ENCODE results near the gene INPPL1. TPM values are rescaled to one million over a fixed set of nuclear protein-coding genes. Genes with fewer than 3 reads are reported as not detected.
"Not testable (repeated sequence)": the region's sequence is repeated elsewhere in the genome, so short reads cannot be mapped to it uniquely, and the experiment has no call there.

Gene INPPL1
- total RNA-seq, 1 donor, result 86.5 TPM

DNA sequence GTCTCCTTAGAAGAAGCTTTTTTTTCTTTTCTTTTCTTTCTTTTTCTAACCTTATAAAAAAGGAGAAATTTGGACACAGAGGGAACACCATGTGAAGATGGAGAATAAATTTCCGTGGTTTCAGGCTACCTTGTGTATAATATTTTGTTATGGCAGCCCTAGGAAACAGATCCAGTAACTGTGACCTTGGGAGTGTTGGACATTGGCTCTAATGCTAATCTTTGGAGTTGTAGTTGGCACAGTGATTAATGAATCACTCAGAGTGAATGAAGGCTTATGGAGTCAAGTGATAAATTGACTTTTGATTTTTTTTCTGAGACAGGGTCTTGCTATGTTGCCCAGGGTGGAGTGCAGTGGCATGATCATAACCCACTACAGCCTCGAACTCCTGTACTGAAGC is 34.9 kb downstream of the INPPL1 start:
- H3K27me3 ChIP-seq (ENCODE audit: insufficient read depth, low read length), result peaks cover 25% of the 10 kb centered on the region
- H3K4me1 ChIP-seq (ENCODE audit: insufficient read depth, low read length), result peaks cover 4% of the 10 kb centered on the region
- no peak overlapping the region for H3K4me2 ChIP-seq (ENCODE audit: insufficient read depth, low read length)
- no peak overlapping the region for H3K4me3 ChIP-seq (ENCODE audit: insufficient read depth, low read length)
- no peak overlapping the region for H3K27ac ChIP-seq (ENCODE audit: low read depth, low read length)
- TF ChIP-seq, protein P1, sequence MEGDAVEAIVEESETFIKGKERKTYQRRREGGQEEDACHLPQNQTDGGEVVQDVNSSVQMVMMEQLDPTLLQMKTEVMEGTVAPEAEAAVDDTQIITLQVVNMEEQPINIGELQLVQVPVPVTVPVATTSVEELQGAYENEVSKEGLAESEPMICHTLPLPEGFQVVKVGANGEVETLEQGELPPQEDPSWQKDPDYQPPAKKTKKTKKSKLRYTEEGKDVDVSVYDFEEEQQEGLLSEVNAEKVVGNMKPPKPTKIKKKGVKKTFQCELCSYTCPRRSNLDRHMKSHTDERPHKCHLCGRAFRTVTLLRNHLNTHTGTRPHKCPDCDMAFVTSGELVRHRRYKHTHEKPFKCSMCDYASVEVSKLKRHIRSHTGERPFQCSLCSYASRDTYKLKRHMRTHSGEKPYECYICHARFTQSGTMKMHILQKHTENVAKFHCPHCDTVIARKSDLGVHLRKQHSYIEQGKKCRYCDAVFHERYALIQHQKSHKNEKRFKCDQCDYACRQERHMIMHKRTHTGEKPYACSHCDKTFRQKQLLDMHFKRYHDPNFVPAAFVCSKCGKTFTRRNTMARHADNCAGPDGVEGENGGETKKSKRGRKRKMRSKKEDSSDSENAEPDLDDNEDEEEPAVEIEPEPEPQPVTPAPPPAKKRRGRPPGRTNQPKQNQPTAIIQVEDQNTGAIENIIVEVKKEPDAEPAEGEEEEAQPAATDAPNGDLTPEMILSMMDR (IDR thresholded peaks at IDR 0.05; ENCODE audit: extremely low read depth, low read depth, low read length), result no peak
- DNase-seq (ENCODE audit: insufficient read length, low spot score, missing footprints), result no peak
- H3K79me2 ChIP-seq (ENCODE audit: insufficient read depth, low read length), result no peaks in the 10 kb centered on the region
- no peaks in the 10 kb centered on the region for H3K9me3 ChIP-seq (ENCODE audit: low read depth, low read length)
- no peak overlapping the region for H2AFZ ChIP-seq (ENCODE audit: low read length)
- no peaks in the 10 kb centered on the region for H4K20me1 ChIP-seq (ENCODE audit: insufficient read depth, low read length)
- H3K36me3 ChIP-seq (ENCODE audit: insufficient read depth, low read length), result no peaks in the 10 kb centered on the region

DNA sequence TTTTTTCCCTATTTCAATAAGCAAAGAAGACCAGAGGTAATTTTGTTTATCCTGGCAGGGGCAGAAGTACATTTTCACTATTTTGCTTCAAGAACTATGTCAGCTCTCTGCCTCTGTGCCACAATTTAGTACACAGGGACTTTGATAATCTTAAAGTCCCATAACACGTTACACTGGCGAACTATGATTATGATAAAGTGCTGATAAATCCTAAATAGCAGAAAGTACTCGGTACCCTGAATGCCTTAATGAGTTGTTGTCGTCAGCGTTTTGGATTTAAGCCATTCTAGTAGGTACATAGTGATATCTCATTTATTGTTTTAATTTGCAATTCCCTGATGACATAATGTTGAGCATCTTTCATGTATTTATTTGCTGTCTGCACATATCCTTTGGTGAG is 36.0 kb downstream of the INPPL1 start:
- H3K4me2 ChIP-seq (ENCODE audit: insufficient read depth, low read length), result no peak overlapping the region
- H3K27me3 ChIP-seq (ENCODE audit: insufficient read depth, low read length), result peaks cover 15% of the 10 kb centered on the region
- H3K9me3 ChIP-seq (ENCODE audit: low read depth, low read length), result no peaks in the 10 kb centered on the region
- H3K27ac ChIP-seq (ENCODE audit: low read depth, low read length), result no peak overlapping the region
- DNase-seq (ENCODE audit: insufficient read length, low spot score, missing footprints), result no peak
- H3K79me2 ChIP-seq (ENCODE audit: insufficient read depth, low read length), result no peaks in the 10 kb centered on the region
- TF ChIP-seq, protein P1 (IDR thresholded peaks at IDR 0.05; ENCODE audit: extremely low read depth, low read depth, low read length), result no peak
- H3K4me3 ChIP-seq (ENCODE audit: insufficient read depth, low read length), result no peak overlapping the region
- H3K36me3 ChIP-seq (ENCODE audit: insufficient read depth, low read length), result no peaks in the 10 kb centered on the region
- H4K20me1 ChIP-seq (ENCODE audit: insufficient read depth, low read length), result no peaks in the 10 kb centered on the region
- H3K4me1 ChIP-seq (ENCODE audit: insufficient read depth, low read length), result peaks cover 4% of the 10 kb centered on the region
- no peak overlapping the region for H2AFZ ChIP-seq (ENCODE audit: low read length)

DNA sequence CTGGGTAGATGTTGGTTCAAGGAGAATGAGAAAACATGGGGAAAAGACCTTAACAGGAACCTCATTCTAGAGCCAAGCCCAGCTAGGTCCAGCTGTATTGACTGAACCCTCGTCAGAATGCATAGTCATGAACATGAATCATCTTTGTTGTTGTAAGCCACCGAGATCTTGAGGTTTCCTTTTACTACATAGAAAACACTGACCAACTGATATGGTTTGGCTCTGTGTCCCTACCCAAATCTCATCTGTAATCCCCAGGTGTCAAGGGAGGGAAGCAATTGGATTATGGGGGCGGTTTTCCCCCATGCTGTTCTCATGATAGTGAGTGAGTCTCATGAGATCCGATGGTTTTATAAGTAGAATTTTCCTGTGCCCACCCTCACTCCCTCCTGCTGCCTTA is 38.8 kb downstream of the INPPL1 start:
- H2AFZ ChIP-seq (ENCODE audit: low read length), result no peak overlapping the region
- DNase-seq (ENCODE audit: insufficient read length, low spot score, missing footprints), result no peak

DNA sequence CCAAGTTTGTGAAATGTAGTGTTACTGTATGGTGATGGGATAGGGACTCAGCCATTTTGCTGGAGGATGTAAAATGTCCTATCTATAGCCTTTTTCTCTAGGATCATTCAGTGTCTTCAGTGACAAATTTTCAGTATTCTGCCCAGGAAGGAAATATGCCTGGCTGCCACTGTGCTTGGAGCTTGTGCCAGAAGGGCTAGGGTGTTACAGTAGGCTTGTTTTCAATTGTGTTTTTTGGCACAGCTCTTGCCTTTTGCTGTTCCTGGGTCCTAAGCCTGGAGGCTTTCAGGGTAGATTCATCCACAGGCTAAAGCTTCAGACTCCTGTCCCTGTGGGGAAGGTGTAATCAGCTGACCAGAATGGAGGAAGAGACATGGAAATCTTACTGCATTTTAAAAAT is 41.4 kb downstream of the INPPL1 start:
- H2AFZ ChIP-seq (ENCODE audit: low read length), result no peak overlapping the region
- no peaks in the 10 kb centered on the region for H3K79me2 ChIP-seq (ENCODE audit: insufficient read depth, low read length)
- H3K4me2 ChIP-seq (ENCODE audit: insufficient read depth, low read length), result no peak overlapping the region
- H3K9me3 ChIP-seq (ENCODE audit: low read depth, low read length), result no peaks in the 10 kb centered on the region
- H3K27ac ChIP-seq (ENCODE audit: low read depth, low read length), result no peak overlapping the region
- H3K36me3 ChIP-seq (ENCODE audit: insufficient read depth, low read length), result no peaks in the 10 kb centered on the region
- H3K27me3 ChIP-seq (ENCODE audit: insufficient read depth, low read length), result peaks cover 6% of the 10 kb centered on the region
- peaks cover 2% of the 10 kb centered on the region for H4K20me1 ChIP-seq (ENCODE audit: insufficient read depth, low read length)
- no peak overlapping the region for H3K4me3 ChIP-seq (ENCODE audit: insufficient read depth, low read length)
- TF ChIP-seq, protein P1 (IDR thresholded peaks at IDR 0.05; ENCODE audit: extremely low read depth, low read depth, low read length), result no peak
- peaks cover 9% of the 10 kb centered on the region for H3K4me1 ChIP-seq (ENCODE audit: insufficient read depth, low read length)
- no peak for DNase-seq (ENCODE audit: insufficient read length, low spot score, missing footprints)

More for the DNA sequence above, 38.8 kb downstream of the INPPL1 start:
- Histone ChIP-seq H3K27ac (ENCODE audit: low read depth, low read length) (no peak overlapping the region), H3K4me3 (ENCODE audit: insufficient read depth, low read length) (no peak overlapping the region), H3K36me3 (ENCODE audit: insufficient read depth, low read length) (no peaks in the 10 kb centered on the region), H3K27me3 (ENCODE audit: insufficient read depth, low read length) (peaks cover 6% of the 10 kb centered on the region), H3K9me3 (ENCODE audit: low read depth, low read length) (no peaks in the 10 kb centered on the region), H3K4me1 (ENCODE audit: insufficient read depth, low read length) (peaks cover 9% of the 10 kb centered on the region), H4K20me1 (ENCODE audit: insufficient read depth, low read length) (peaks cover 2% of the 10 kb centered on the region), H3K4me2 (ENCODE audit: insufficient read depth, low read length) (no peak overlapping the region), H3K79me2 (ENCODE audit: insufficient read depth, low read length) (no peaks in the 10 kb centered on the region)
- TF ChIP-seq, protein P1 (IDR thresholded peaks at IDR 0.05; ENCODE audit: extremely low read depth, low read depth, low read length), result no peak

DNA sequence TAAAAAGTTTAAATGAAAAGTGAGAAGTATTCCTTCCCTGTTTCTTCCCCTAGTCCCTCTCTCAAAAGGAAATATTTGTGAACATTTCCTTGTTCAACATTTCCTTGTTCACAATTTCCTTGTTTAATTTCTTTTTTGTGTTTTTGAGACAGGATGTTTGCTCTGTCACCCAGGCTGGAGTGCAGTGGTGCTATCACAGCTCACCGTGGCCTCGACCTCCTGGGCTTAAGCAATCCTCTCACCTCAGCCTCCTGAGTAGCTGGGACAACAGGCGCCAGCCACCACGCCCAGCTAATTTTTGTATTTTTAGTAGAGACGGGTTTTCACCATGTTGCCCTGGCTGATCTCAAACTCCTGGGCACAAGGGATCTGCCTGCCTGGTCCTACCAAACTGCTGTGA is 42.4 kb downstream of the INPPL1 start:
- not testable (repeated sequence) for H4K20me1 ChIP-seq (ENCODE audit: insufficient read depth, low read length); H3K4me3 ChIP-seq (ENCODE audit: insufficient read depth, low read length); H3K36me3 ChIP-seq (ENCODE audit: insufficient read depth, low read length); H3K4me2 ChIP-seq (ENCODE audit: insufficient read depth, low read length); H3K79me2 ChIP-seq (ENCODE audit: insufficient read depth, low read length); H3K4me1 ChIP-seq (ENCODE audit: insufficient read depth, low read length); DNase-seq (ENCODE audit: insufficient read length, low spot score, missing footprints); H3K9me3 ChIP-seq (ENCODE audit: low read depth, low read length); H3K27ac ChIP-seq (ENCODE audit: low read depth, low read length); H2AFZ ChIP-seq (ENCODE audit: low read length)
- H3K27me3 ChIP-seq (ENCODE audit: insufficient read depth, low read length), result peaks cover 12% of the 10 kb centered on the region
